Measurements from ENCODE around the gene SPNS2. TPM values are rescaled to one million over a fixed set of nuclear protein-coding genes. Genes with fewer than 3 reads are reported as not detected.
A peak's percentile ranks its signal among the peaks of the same experiment; 100 is the strongest.

SPNS2 gene
- total RNA-seq, 1 experiment from 2014 or later = 0.33 TPM

DNA sequence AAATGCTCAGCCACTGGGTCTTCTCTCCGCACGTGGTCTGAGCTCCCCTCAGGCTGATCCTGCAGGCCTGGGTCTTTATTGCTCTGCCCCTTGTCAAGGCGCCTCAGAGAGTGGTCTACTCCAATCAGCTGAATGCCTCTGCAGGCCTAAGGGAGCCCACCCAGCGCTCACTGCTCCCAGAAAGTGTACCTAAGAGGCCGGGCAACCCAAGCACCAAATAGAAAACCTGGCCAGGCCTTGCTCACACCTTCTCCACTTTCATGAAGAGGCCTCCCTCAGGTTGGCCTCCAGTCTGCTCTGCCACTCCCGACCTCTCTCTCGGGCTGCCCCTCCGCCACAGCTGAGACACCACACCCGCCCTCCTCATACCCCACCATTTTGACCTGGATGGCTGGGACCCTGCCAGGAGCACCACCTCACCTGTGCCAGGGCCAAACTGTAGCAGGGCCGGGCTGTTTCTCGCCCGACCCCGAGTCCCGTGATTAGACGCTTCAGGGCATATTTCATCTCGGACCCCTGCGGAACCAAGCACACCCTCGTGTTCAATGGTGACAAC is 55.8 kb downstream of the SPNS2 start:
- H2AK5ac ChIP-seq (ENCODE audit: insufficient read length, low read length) = no peak overlapping the region

More for the DNA sequence above, 55.8 kb downstream of the SPNS2 start:
- Histone ChIP-seq H2BK5ac (ENCODE audit: insufficient read length, low read length) (no peak overlapping the region), H3T11ph (ENCODE audit: low read length) (no peak overlapping the region), H2AFZ (ENCODE audit: low read length) (no peak overlapping the region), H3K4ac (ENCODE audit: low read depth, low read length) (no peak overlapping the region), H3K79me1 (ENCODE audit: insufficient read depth, low read depth, low read length, poor library complexity, severe bottlenecking) (no peaks in the 10 kb centered on the region), H3K23me2 (ENCODE audit: insufficient read length, low read depth, low read length, poor library complexity, severe bottlenecking) (peaks cover 11% of the 10 kb centered on the region), H4K91ac (ENCODE audit: insufficient read length, low read depth, low read length) (no peak overlapping the region), H4K5ac (ENCODE audit: insufficient read length, low read depth, low read length) (no peak overlapping the region), H3K56ac (ENCODE audit: insufficient read length, low read depth, low read length) (no peak overlapping the region), H3K79me2 (ENCODE audit: insufficient read depth, low read length) (peaks cover 9% of the 10 kb centered on the region; the same call in 1 of the 2 replicates), H4K8ac (replicated peaks; ENCODE audit: insufficient read length, low read depth, low read length) (no peak overlapping the region), H3K4me1 (ENCODE audit: insufficient read depth, low read length) (peaks cover 4% of the 10 kb centered on the region; the same call in 1 of the 2 replicates), H3K14ac (ENCODE audit: insufficient read depth, low read length) (peak overlapping the region; percentile 76), H2BK15ac (ENCODE audit: low read depth, low read length) (no peak overlapping the region), H3K9ac (ENCODE audit: extremely low read depth, insufficient read length, low read length) (peak overlapping the region; percentile 68), H3K9me3 (ENCODE audit: control insufficient read depth, low read depth, low read length) (no peaks in the 10 kb centered on the region), H2BK12ac (ENCODE audit: insufficient read length, low read depth, low read length) (no peak overlapping the region), H2BK20ac (ENCODE audit: low read depth, low read length, poor library complexity, severe bottlenecking) (no peak overlapping the region), H3K27ac (ENCODE audit: insufficient read length, low read depth, low read length) (no peak overlapping the region), H3K4me2 (ENCODE audit: insufficient read depth, insufficient read length, low read length) (peak overlapping the region; percentile 60), H4K20me1 (ENCODE audit: control insufficient read depth, insufficient read depth, insufficient read length) (peaks cover 3% of the 10 kb centered on the region), H2BK120ac (ENCODE audit: low read depth, low read length, poor library complexity, severe bottlenecking) (no peak overlapping the region), H3K27me3 (ENCODE audit: insufficient read depth, low read length) (no peaks in the 10 kb centered on the region), H3K18ac (ENCODE audit: insufficient read length, low read depth, low read length) (no peak overlapping the region), H3K23ac (ENCODE audit: insufficient read length, low read depth, low read length) (no peak overlapping the region)
- no peaks in the 10 kb centered on the region for H3K27me3 Mint-ChIP-seq (ENCODE audit: low read depth)
- WGBS (ENCODE audit: extremely low coverage, insufficient read length, low lambda C conversion rate) = no CpG with 5 or more reads among the region's 18 CpGs
- H3K27ac Mint-ChIP-seq = peak overlapping the region in 2 of 3 experiments; percentile 56 to 87; a peak in 4 of 7 replicates
- H3K36me3 Mint-ChIP-seq (ENCODE audit: insufficient read depth in 1 of 3, low read depth in 3 of 3) = peaks cover 30 to 55% (median 44%) of the 10 kb centered on the region in 3 experiments
- no peaks in the 10 kb centered on the region for H3K9me3 Mint-ChIP-seq
- H3K4me3 Mint-ChIP-seq = peak overlapping the region; percentile 94 to 95
- peaks cover 19 to 28% of the 10 kb centered on the region in 2 experiments for H3K4me1 Mint-ChIP-seq
- TF ChIP-seq, protein P1, sequence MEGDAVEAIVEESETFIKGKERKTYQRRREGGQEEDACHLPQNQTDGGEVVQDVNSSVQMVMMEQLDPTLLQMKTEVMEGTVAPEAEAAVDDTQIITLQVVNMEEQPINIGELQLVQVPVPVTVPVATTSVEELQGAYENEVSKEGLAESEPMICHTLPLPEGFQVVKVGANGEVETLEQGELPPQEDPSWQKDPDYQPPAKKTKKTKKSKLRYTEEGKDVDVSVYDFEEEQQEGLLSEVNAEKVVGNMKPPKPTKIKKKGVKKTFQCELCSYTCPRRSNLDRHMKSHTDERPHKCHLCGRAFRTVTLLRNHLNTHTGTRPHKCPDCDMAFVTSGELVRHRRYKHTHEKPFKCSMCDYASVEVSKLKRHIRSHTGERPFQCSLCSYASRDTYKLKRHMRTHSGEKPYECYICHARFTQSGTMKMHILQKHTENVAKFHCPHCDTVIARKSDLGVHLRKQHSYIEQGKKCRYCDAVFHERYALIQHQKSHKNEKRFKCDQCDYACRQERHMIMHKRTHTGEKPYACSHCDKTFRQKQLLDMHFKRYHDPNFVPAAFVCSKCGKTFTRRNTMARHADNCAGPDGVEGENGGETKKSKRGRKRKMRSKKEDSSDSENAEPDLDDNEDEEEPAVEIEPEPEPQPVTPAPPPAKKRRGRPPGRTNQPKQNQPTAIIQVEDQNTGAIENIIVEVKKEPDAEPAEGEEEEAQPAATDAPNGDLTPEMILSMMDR (conservative IDR thresholded peaks at IDR 0.05) = no peak
- no peak for DNase-seq
